Dedifferentiated amniotic fluid mesenchymal stem cell (primary cell): Measurements from ENCODE around the gene ZNF879.

Experiments used
- DNase-seq: peaks from one replicate; pipeline ENCODE4 v3.0.0-alpha.2; 2016; ENCODE audit errors: extremely low spot score

The ZNF879 gene

GRCh38 chr5:179008667-179009066 lies 14.9 kb upstream of the ZNF879 start:
- no peak for DNase-seq

- no peak for DNase-seq
Observed at GRCh38 chr5:179033004-179033580, 9.5 kb downstream of the ZNF879 start.

- no peak for DNase-seq
Observed at GRCh38 chr5:179044765-179045164, 21.2 kb downstream of the ZNF879 start.

GRCh38 chr5:179051784-179052183 lies 28.2 kb downstream of the ZNF879 start:
- no peak for DNase-seq

GRCh38 chr5:179054036-179054785 lies 30.6 kb downstream of the ZNF879 start:
- no peak for DNase-seq

- no peak for DNase-seq
Observed at GRCh38 chr5:179054876-179055275, 31.3 kb downstream of the ZNF879 start.

GRCh38 chr5:179055436-179055835 lies 31.8 kb downstream of the ZNF879 start:
- DNase-seq, result no peak

- DNase-seq, result no peak
Observed at GRCh38 chr5:179055841-179056240, 32.2 kb downstream of the ZNF879 start.

- DNase-seq, result peak; percentile 87
Observed at GRCh38 chr5:179060116-179061008, 36.8 kb downstream of the ZNF879 start, which contains the start of gene ZNF354C. Gene ZNF354C (plus strand): TSS chr5:179060373. CDS start chr5:179062069, 1,696 bp downstream.

- DNase-seq, result no peak
Observed at GRCh38 chr5:179061025-179061424, 37.4 kb downstream of the ZNF879 start.

- no peak for DNase-seq
Observed at GRCh38 chr5:179065703-179066102, 42.1 kb downstream of the ZNF879 start.

GRCh38 chr5:179079165-179079987 lies 55.8 kb downstream of the ZNF879 start:
- no peak for DNase-seq

- DNase-seq, result no peak
Observed at GRCh38 chr5:179080724-179081123, 57.1 kb downstream of the ZNF879 start.
